HG02885 (cell line): ENCODE measurements around the gene RNF144A.
A peak's percentile ranks its signal among the peaks of the same experiment; 100 is the strongest.

Experiments used
- ATAC-seq: cut with Tn5 transposase; IDR thresholded peaks from one replicate; pipeline ENCODE4 v1.9.1; 2021; ENCODE audit warnings: mild to moderate bottlenecking; ENCODE audit not compliant: unreplicated experiment, poor library complexity

RNF144A gene

GRCh38 chr2:7016601-7017211, 99.5 kb downstream of the RNF144A start:
- no peak for ATAC-seq

GRCh38 chr2:7017671-7018281, 100.6 kb downstream of the RNF144A start:
- ATAC-seq = no peak

GRCh38 chr2:7018282-7018701, 101.1 kb downstream of the RNF144A start:
- ATAC-seq = no peak

- no peak for ATAC-seq
These were observed 101.6 kb downstream of the RNF144A start for GRCh38 chr2:7018767-7019166.

GRCh38 chr2:7019191-7019590, 102.0 kb downstream of the RNF144A start:
- no peak for ATAC-seq

GRCh38 chr2:7020059-7020458, 102.8 kb downstream of the RNF144A start:
- no peak for ATAC-seq

GRCh38 chr2:7020468-7020867, 103.3 kb downstream of the RNF144A start:
- ATAC-seq = no peak

- no peak for ATAC-seq
These were observed 103.8 kb downstream of the RNF144A start for GRCh38 chr2:7020939-7021470.

- ATAC-seq = no peak
These were observed 105.5 kb downstream of the RNF144A start for GRCh38 chr2:7022492-7023385.

- ATAC-seq = no peak
These were observed 106.3 kb downstream of the RNF144A start for GRCh38 chr2:7023542-7023941.

GRCh38 chr2:7024261-7024660, 107.0 kb downstream of the RNF144A start:
- no peak for ATAC-seq

GRCh38 chr2:7025082-7025481, 107.9 kb downstream of the RNF144A start:
- ATAC-seq = no peak

GRCh38 chr2:7026742-7027141, 109.5 kb downstream of the RNF144A start:
- no peak for ATAC-seq

GRCh38 chr2:7027411-7027810, 110.2 kb downstream of the RNF144A start:
- ATAC-seq = no peak

GRCh38 chr2:7027956-7028655, 110.9 kb downstream of the RNF144A start:
- no peak for ATAC-seq

- ATAC-seq = no peak
These were observed 111.6 kb downstream of the RNF144A start for GRCh38 chr2:7028846-7029245.

- ATAC-seq = no peak
These were observed 112.3 kb downstream of the RNF144A start for GRCh38 chr2:7029291-7030059.

GRCh38 chr2:7030810-7031209, 113.6 kb downstream of the RNF144A start:
- no peak for ATAC-seq

GRCh38 chr2:7031547-7032245, 114.5 kb downstream of the RNF144A start:
- peak; percentile 52 for ATAC-seq
